Dendritic cell treated with granulocyte-macrophage colony-stimulating factor and Interleukin-4, amounts not matched to agents 40 ng/mL and 50 ng/mL, for 4 days (primary cell): ENCODE data around the gene RIN3.

Experiments used
- H3K27ac Mint-ChIP-seq: one replicate; pipeline ENCODE4 v1.8.0; 2022; ENCODE audit warnings: mild to moderate bottlenecking, mixed read lengths
- H3K27me3 Mint-ChIP-seq: one replicate; pipeline ENCODE4 v1.8.0; 2022; ENCODE audit warnings: mild to moderate bottlenecking, mixed read lengths
- H3K36me3 Mint-ChIP-seq: one replicate; pipeline ENCODE4 v1.8.0; 2022; ENCODE audit warnings: low read depth, mixed read lengths
- H3K4me1 Mint-ChIP-seq: one replicate; pipeline ENCODE4 v1.8.0; 2022; ENCODE audit warnings: low read depth, mixed read lengths
- H3K4me3 Mint-ChIP-seq: one replicate; pipeline ENCODE4 v1.8.0; 2022; ENCODE audit warnings: mild to moderate bottlenecking, moderate library complexity, mixed read lengths
- H3K9me3 Mint-ChIP-seq: one replicate; pipeline ENCODE4 v1.8.0; 2022; ENCODE audit warnings: mixed read lengths
- intact Hi-C: fragments of 100-400 bp; cut with micrococcal nuclease; formaldehyde crosslinking; loops from one replicate; pipeline ENCODE4 v1.15.0; 2022

The RIN3 gene

GRCh38 chr14:92718664-92719063 lies 205.1 kb downstream of the RIN3 start:
- peaks cover 97% of the 10 kb centered on the region for H3K36me3 Mint-ChIP-seq
- no peak overlapping the region for H3K4me3 Mint-ChIP-seq
- H3K9me3 Mint-ChIP-seq: no peaks in the 10 kb centered on the region
- H3K4me1 Mint-ChIP-seq: peaks cover 14% of the 10 kb centered on the region
- no peak overlapping the region for H3K27ac Mint-ChIP-seq
- intact Hi-C loops: no loop called here
- H3K27me3 Mint-ChIP-seq: peaks cover 8% of the 10 kb centered on the region

GRCh38 chr14:92719421-92719820 lies 205.8 kb downstream of the RIN3 start:
- Mint-ChIP-seq H3K9me3 (no peaks in the 10 kb centered on the region), H3K36me3 (peaks cover 97% of the 10 kb centered on the region), H3K27ac (no peak overlapping the region), H3K4me3 (no peak overlapping the region), H3K27me3 (peaks cover 8% of the 10 kb centered on the region), H3K4me1 (peaks cover 17% of the 10 kb centered on the region)
- intact Hi-C loops: no loop called here

GRCh38 chr14:92719890-92720323 lies 206.3 kb downstream of the RIN3 start:
- H3K9me3 Mint-ChIP-seq: no peaks in the 10 kb centered on the region
- no peak overlapping the region for H3K4me3 Mint-ChIP-seq
- peaks cover 97% of the 10 kb centered on the region for H3K36me3 Mint-ChIP-seq
- peaks cover 17% of the 10 kb centered on the region for H3K4me1 Mint-ChIP-seq
- H3K27ac Mint-ChIP-seq: no peak overlapping the region
- H3K27me3 Mint-ChIP-seq: peaks cover 8% of the 10 kb centered on the region
- intact Hi-C loops: no loop called here

GRCh38 chr14:92724516-92725340 lies 211.1 kb downstream of the RIN3 start:
- intact Hi-C loops: no loop called here
- Mint-ChIP-seq H3K27me3 (peaks cover 11% of the 10 kb centered on the region), H3K4me1 (peaks cover 43% of the 10 kb centered on the region), H3K4me3 (peak overlapping the region; percentile 20), H3K27ac (peak overlapping the region; percentile 74), H3K9me3 (no peaks in the 10 kb centered on the region), H3K36me3 (peaks cover 91% of the 10 kb centered on the region)

GRCh38 chr14:92726135-92726932 lies 212.8 kb downstream of the RIN3 start:
- peaks cover 9% of the 10 kb centered on the region for H3K27me3 Mint-ChIP-seq
- peaks cover 51% of the 10 kb centered on the region for H3K4me1 Mint-ChIP-seq
- H3K36me3 Mint-ChIP-seq: peaks cover 91% of the 10 kb centered on the region
- peak overlapping the region; percentile 74 for H3K27ac Mint-ChIP-seq
- intact Hi-C loops: no loop called here
- H3K9me3 Mint-ChIP-seq: peaks cover under 1% of the 10 kb centered on the region
- peak overlapping the region; percentile 2 for H3K4me3 Mint-ChIP-seq

GRCh38 chr14:92726933-92727262 lies 213.3 kb downstream of the RIN3 start:
- H3K9me3 Mint-ChIP-seq: peaks cover 7% of the 10 kb centered on the region
- H3K27ac Mint-ChIP-seq: peak overlapping the region; percentile 74
- peaks cover 56% of the 10 kb centered on the region for H3K4me1 Mint-ChIP-seq
- H3K4me3 Mint-ChIP-seq: no peak overlapping the region
- peaks cover 91% of the 10 kb centered on the region for H3K36me3 Mint-ChIP-seq
- H3K27me3 Mint-ChIP-seq: peaks cover 12% of the 10 kb centered on the region
- intact Hi-C loops: no loop called here

- Mint-ChIP-seq H3K9me3 (peaks cover 9% of the 10 kb centered on the region), H3K27ac (no peak overlapping the region), H3K27me3 (peaks cover 23% of the 10 kb centered on the region), H3K4me1 (peaks cover 57% of the 10 kb centered on the region), H3K4me3 (no peak overlapping the region), H3K36me3 (peaks cover 89% of the 10 kb centered on the region)
- intact Hi-C loops: no loop called here
Measured at GRCh38 chr14:92728759-92729364, 215.3 kb downstream of the RIN3 start.

- peaks cover 49% of the 10 kb centered on the region for H3K4me1 Mint-ChIP-seq
- H3K36me3 Mint-ChIP-seq: peaks cover 89% of the 10 kb centered on the region
- no peak overlapping the region for H3K27ac Mint-ChIP-seq
- intact Hi-C loops: no loop called here
- H3K9me3 Mint-ChIP-seq: peaks cover 9% of the 10 kb centered on the region
- no peak overlapping the region for H3K4me3 Mint-ChIP-seq
- peaks cover 25% of the 10 kb centered on the region for H3K27me3 Mint-ChIP-seq
Measured at GRCh38 chr14:92729634-92730358, 216.2 kb downstream of the RIN3 start.

- H3K36me3 Mint-ChIP-seq: peaks cover 93% of the 10 kb centered on the region
- H3K27me3 Mint-ChIP-seq: peaks cover 35% of the 10 kb centered on the region
- no peak overlapping the region for H3K4me3 Mint-ChIP-seq
- intact Hi-C loops: no loop called here
- peaks cover 9% of the 10 kb centered on the region for H3K9me3 Mint-ChIP-seq
- H3K27ac Mint-ChIP-seq: no peak overlapping the region
- H3K4me1 Mint-ChIP-seq: peaks cover 47% of the 10 kb centered on the region
Measured at GRCh38 chr14:92731622-92732115, 218.1 kb downstream of the RIN3 start.

GRCh38 chr14:92733007-92733406 lies 219.4 kb downstream of the RIN3 start:
- peaks cover 93% of the 10 kb centered on the region for H3K36me3 Mint-ChIP-seq
- H3K27me3 Mint-ChIP-seq: peaks cover 42% of the 10 kb centered on the region
- peaks cover 9% of the 10 kb centered on the region for H3K9me3 Mint-ChIP-seq
- no peak overlapping the region for H3K4me3 Mint-ChIP-seq
- peaks cover 46% of the 10 kb centered on the region for H3K4me1 Mint-ChIP-seq
- H3K27ac Mint-ChIP-seq: no peak overlapping the region
- intact Hi-C loops: no loop called here

DNA sequence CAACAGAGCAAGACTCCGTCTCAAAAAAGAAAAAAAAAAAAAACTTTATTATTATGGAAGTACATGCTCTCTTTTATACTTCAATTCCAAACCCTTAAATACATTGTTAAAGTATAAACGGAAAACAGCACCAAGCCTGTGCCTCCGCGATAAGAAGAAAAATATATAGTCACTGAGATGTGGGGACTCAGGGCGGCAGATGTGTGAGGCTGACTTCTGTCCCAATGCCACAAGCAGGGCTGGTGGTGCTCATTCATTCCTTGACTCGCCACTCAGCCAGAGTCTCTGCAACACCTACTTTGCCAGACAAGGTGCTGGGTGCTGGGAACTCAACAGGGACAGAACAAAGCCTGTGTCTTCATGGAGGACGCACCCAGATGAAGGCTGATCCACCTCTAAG lies 221.0 kb downstream of the RIN3 start:
- H3K36me3 Mint-ChIP-seq: peaks cover 93% of the 10 kb centered on the region
- peaks cover 9% of the 10 kb centered on the region for H3K9me3 Mint-ChIP-seq
- no peak overlapping the region for H3K27ac Mint-ChIP-seq
- peaks cover 42% of the 10 kb centered on the region for H3K4me1 Mint-ChIP-seq
- H3K4me3 Mint-ChIP-seq: no peak overlapping the region
- H3K27me3 Mint-ChIP-seq: peaks cover 45% of the 10 kb centered on the region
- intact Hi-C loops: no loop called here

GRCh38 chr14:92735344-92735743 lies 221.8 kb downstream of the RIN3 start:
- Mint-ChIP-seq H3K27ac (no peak overlapping the region), H3K4me3 (no peak overlapping the region), H3K4me1 (peaks cover 43% of the 10 kb centered on the region), H3K36me3 (peaks cover 93% of the 10 kb centered on the region), H3K9me3 (peaks cover 9% of the 10 kb centered on the region), H3K27me3 (peaks cover 47% of the 10 kb centered on the region)
- intact Hi-C loops: no loop called here

- Mint-ChIP-seq H3K4me1 (peaks cover 36% of the 10 kb centered on the region), H3K4me3 (no peak overlapping the region), H3K27ac (peak overlapping the region; percentile 57), H3K27me3 (peaks cover 51% of the 10 kb centered on the region), H3K9me3 (no peaks in the 10 kb centered on the region), H3K36me3 (peaks cover 93% of the 10 kb centered on the region)
- intact Hi-C loops: no loop called here
Measured at GRCh38 chr14:92737206-92737605, 223.6 kb downstream of the RIN3 start.
